HG02885 (cell line): ENCODE data around the gene PP2D1.
"Not testable (repeated sequence)": the region's sequence is repeated elsewhere in the genome, so short reads cannot be mapped to it uniquely, and the experiment has no call there.

ENCODE experiments used
- ATAC-seq: cut with Tn5 transposase; IDR thresholded peaks from one replicate; pipeline ENCODE4 v1.9.1; 2021; ENCODE audit warnings: mild to moderate bottlenecking; ENCODE audit not compliant: unreplicated experiment, poor library complexity

Gene PP2D1

DNA sequence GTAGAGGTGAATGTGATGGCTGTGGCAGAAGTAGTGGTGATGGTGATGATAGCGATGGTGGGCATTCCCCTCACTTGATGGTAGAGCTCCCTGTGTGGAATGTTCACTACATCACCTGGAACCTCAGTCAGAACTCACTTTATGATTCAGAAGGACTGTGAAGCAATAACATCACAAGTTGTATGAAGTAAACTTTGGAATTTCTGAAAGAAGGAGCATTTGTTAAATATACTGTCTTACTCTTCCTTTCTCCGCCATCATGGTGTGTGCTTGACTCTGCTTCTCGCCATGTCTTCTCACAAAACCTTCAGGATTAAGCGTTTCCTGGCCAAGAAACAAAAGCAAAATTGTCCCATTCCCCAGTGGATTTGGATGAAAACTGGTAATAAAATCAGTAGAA lies at the start of gene PP2D1:
PP2D1 (minus strand) TSS at position 101 of the 400 bp plus-strand sequence. CDS start 192 bp downstream, outside the sequence.
- no peak for ATAC-seq

DNA sequence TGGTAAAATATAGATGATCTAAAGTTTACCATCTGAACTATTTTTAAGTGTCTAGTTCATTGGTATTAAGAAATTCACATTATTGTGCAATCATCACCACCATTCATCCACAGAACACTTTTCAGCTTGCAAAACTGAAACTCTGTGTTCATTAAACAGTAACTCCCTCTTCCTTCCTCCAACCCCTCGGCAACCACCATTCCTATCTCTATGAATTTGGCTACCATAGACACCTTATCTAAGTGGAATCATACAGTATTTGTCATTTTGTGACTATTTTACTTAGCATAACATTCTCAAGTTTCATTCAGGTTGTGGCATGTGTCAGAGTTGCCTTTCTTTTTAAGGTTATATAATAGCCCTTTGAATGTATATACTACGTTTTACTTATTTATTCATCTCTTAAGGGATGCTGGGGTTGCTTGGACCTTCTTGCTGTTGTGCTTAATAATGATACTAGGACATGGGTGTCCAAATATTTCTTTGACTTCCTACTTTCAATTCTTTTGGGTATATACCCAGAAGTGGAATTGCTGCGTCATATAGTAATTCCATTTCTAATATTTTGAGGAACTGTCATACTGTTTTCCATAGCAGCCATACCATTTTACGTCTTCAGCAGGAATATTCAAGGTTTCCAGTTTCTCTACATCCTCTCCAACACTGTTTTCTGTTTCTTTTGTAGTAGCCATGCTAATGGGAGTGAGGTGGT lies 49.1 kb upstream of the PP2D1 start:
- no peak for ATAC-seq

GRCh38 chr3:20059929-20060328 lies 47.9 kb upstream of the PP2D1 start:
- ATAC-seq = no peak

GRCh38 chr3:20057612-20058180 lies 45.6 kb upstream of the PP2D1 start:
- no peak for ATAC-seq

GRCh38 chr3:20056725-20057611 lies 44.9 kb upstream of the PP2D1 start:
- ATAC-seq = peak; percentile 51

DNA sequence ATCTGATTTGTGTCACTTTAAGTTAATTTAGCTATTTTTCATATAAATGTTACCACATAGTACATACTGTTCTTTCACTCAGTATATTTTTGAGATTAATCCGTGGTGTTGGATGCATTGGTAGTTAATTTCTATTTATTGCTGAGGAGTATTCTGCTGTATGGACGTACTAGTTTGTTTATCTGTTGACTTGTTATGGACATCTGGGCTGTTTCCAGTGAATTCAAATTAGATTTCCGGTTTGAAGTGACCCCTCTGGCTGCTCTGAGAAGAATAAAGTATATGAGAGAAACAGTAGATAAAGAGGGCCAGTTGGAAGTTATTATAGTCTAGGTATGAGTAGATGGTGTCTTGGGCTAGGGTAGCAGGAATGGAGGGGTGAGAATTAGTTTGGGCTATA lies 43.8 kb upstream of the PP2D1 start:
- no peak for ATAC-seq

DNA sequence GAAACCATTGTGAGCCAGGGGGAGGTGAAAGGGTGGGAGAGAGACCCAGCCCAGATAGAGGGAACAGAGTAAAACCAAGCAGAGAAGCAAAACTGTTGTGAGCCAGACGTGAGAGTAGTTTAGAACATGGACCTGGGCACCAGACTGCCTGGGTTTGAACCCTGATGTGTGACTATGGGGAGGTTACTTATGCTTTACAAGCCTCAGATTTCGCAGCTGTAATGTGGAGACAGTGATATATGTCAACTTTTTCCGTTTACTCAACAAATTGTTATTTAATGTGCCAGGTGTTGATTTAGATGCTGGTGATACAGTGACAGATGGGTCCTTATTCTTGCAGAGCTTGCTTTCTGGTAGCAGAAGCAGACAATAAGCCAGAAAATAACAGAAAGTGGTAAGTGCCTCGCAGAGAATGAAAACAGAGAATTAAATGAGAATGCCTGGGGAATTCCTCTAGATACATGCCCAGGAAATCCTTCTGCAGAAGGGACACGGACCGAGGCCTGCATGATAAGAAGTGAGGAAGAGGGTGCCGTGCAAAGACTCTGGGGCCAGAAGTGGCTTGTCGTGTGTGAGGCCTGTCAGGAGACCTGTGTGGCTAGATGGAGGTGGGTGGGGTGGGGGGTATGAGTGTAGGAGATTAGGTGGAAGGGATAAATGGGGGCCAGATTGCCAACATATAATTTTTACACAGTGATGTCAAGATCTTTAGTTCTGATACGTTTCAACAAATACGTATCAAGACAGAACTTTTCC lies 43.1 kb upstream of the PP2D1 start:
- peak; percentile 40 for ATAC-seq

GRCh38 chr3:20054549-20054987 lies 42.5 kb upstream of the PP2D1 start:
- ATAC-seq = peak; percentile 70

- no peak for ATAC-seq
These were observed 40.8 kb upstream of the PP2D1 start for GRCh38 chr3:20052851-20053250.

DNA sequence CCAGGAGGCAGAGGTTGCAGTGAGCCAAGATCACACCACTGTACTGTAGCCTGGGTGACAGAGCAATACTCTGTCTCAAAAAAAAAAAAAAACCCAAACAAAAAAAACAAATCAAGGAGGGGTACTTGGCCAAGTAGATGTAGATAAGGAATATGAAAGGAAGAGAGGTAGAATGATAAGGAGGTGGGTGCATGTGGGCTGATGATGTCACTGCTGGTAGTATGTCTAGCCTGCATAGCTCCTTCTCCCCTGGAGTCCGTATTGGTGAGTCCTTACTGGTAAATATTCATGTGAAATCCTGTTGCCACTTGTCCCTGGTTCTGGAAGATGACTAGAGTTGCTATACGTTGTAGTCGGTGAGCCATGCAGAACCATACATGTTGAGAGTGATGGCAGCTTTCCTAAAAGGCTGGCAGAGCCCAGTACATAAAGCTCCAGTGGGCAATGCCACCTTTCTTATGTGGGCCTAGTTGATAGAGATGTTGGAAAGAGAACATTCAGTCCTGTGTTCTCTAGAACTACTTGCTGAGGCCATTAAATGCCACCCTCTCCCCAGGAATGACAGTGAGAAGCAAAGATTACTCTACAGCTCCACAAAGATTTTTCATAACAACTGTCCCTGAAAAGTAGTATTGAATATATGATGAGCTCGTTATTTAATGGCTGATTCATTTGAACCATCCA lies 39.2 kb upstream of the PP2D1 start:
- no peak for ATAC-seq

GRCh38 chr3:20047976-20048883 lies 36.2 kb upstream of the PP2D1 start:
- ATAC-seq = no peak

DNA sequence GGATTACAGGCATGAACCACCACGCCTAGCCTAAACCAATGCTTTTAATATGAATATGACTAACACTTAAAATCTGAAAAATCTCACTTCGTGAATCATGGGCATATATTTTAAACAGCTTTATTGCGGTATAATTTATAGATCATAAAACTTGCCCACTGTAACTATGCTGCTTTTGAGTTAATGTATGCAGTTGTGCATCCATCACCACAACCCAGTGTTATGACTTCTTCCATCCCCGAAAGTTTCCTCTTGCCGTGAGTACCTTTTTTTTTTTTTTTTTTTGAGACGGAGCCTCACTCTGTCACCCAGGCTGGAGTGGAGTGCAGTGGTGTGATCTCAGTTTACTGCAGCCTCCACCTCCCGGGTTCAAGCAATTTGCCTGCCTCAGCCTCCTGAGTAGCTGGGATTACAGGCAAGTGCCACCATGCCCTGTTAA lies 35.3 kb upstream of the PP2D1 start:
- no peak for ATAC-seq

- ATAC-seq = no peak
These were observed 34.5 kb upstream of the PP2D1 start for GRCh38 chr3:20046556-20046955.

GRCh38 chr3:20045141-20045540 lies 33.1 kb upstream of the PP2D1 start:
- not testable (repeated sequence) for ATAC-seq

DNA sequence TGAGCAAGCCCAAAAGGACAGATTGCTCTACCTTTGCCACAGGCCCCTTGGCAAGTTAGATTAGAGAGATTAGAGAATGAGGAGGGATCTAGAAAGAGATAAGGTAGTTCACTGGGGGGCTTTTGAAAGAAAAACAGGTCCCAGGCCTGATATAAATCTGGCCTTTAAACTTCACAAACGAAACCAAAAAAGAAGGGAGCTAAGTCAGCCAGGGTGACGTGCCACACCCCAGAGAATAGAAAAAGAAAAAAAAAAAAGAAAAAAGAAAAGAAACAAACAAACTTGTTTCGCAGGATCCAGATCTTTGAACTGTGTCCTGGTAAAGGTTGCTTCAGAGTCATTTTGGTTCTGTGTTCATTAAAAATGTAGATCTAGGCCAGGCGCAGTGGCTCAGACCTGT lies 31.8 kb upstream of the PP2D1 start:
- no peak for ATAC-seq

DNA sequence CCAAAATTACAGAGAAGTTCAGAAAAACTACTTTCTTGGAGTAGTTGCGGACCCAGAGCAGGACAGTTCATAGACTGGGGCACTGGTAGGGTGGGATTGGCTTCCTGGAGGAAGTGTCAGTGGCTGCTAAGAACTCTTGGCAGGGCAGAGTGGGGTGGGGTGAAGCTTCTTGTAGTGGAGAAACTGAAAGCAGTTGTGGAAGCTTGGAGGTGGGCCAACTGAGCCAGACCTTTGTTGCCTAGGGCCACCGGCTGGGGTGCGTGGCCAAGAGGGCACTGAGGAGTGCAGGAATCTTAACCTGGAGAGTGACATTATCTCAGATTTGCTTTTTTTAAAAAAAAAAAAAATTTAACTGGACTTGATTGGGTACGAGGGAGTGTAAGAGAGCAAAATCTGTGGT lies 31.3 kb upstream of the PP2D1 start:
- ATAC-seq = peak; percentile 19

DNA sequence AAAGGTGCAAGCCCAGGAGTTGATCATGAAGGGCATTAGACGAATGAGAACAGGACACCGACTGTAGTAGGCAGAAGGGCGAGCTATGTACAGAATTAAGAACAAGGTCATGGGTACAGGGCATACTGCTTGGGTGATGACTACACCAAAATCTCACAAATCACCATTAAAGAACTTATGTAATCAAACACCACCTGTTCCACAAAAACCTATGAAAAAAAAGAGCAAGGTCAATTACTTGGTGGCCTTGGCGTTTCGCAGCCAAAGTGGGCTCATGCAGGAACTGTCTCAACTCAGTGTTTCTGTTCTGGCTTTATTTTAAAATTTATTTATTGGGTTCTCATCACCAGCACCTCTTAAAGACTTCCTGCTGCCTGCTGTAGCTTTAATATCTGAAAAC lies 30.3 kb upstream of the PP2D1 start:
- ATAC-seq = no peak

GRCh38 chr3:20041197-20041780 lies 29.2 kb upstream of the PP2D1 start:
- peak; percentile 54 for ATAC-seq
